Left renal pelvis (tissue), 4 donors: Measurements from ENCODE around the gene TMEM209. TPM values are rescaled to one million over a fixed set of nuclear protein-coding genes. Genes with fewer than 3 reads are reported as not detected.
A peak's percentile ranks its signal among the peaks of the same experiment; 100 is the strongest.
"Not testable (repeated sequence)": the region's sequence is repeated elsewhere in the genome, so short reads cannot be mapped to it uniquely, and the experiment has no call there.

Experiments
- DNase-seq, 4 donors: peaks; one replicate each; pipeline ENCODE4 v3.0.0-alpha.2; 2013; ENCODE audit warnings: low read depth in 4 of 4, low spot score in 3 of 4
- polyA plus RNA-seq, 4 donors: library from polyadenylated mRNA; unstranded; fragments of 120-200 nt; gene quantifications; one replicate each; pipeline ENCODE4 v1.2.1, GENCODE V29; 2013; ENCODE audit not compliant: insufficient read length in 4 of 4

Gene TMEM209
- polyA plus RNA-seq, 4 donors, result 17.1 to 31.0 (median 28.8) TPM

DNA sequence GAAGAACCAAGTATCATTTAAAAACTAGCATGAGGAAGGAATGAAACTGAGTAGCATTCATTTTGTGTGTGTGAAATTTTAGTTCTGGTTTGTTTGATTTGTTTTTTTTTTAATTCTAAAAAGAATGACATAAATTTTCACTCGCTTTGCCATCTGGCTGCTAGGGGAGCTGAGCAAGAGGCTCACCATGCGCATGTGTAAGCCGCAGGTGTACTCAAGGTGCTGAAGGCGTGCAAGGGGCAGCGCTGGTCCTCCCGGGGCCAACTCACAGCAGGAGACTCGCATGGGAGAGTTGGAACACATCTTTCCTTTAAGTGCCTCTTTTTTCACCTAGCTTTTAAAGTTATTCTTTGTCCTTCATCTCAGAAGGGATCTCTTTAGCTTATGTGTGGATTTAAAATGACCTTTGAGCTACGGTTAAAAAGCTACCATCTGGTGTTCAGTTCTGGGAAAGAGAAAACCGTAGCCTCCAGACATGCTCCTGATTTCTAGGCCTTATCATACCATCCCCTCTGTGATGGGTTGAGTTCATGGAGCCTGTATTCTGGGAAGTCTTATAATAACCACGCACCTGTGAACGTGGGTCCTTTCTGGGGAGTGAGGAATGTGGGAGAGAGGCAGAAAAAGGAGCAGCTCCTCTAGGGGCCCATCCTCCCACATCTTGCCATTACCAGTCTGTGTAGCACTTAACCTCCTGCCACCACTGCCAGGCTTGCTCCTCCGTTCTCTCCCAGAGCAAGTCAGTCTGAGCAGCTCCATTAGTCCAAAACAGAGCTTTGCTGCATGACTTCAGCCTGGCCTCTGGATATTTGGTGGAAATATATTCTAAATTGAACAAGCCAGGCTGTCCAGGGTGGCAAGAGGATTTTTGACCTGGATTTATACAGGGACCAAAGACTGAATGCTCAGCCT, 73.0 kb downstream of the TMEM209 start:
- no peak for DNase-seq

DNA sequence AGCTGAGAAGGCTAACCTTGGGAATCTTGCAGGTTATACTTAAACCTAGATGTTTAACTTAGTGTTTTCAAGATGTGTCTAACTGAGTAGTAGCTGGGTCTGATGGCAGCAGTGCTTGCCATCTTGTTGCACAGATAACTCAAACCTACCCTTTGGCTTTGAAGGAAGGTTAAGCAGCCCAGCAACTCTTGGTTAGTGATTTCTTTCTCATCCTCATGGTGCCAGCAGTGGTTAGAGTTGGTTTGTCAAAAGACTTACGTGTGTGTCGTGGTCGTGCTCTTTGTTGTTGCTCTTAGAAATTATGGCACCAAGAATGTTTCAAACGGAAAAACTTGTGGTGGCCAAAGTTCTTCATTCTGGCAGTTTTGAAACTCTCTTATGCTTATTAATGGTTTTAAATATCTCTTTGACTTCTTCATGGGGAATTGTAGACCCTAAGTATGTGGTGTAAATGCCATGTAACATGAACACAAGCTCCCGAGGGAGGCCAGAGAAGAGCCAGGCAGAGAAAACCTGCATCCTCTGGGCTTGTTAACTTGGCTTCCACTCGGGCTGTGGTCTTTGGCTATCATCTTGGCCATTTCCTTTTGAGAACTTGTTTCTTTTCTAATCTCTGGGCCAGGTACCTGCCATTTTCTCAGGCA, 73.9 kb downstream of the TMEM209 start:
- no peak for DNase-seq

DNA sequence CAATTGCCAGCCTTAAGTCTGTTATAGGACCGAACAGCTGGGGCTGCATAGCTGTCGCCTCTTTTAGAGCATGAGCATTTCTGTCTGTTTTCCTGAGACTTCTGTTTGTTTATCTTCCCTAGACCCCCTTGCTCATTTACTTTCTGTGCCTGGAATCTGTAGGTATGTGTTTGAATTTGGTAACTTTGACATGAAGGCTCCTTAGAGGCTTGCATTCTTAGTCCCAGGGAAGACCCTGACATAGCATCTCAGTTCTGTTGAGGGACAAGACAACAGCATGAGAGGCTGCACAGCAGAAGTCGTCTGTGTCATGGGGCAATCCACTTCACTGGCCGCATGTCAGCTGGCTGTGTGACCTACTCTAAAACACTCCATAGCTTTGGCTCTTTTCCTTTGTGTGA, 76.2 kb downstream of the TMEM209 start:
- no peak for DNase-seq

DNA sequence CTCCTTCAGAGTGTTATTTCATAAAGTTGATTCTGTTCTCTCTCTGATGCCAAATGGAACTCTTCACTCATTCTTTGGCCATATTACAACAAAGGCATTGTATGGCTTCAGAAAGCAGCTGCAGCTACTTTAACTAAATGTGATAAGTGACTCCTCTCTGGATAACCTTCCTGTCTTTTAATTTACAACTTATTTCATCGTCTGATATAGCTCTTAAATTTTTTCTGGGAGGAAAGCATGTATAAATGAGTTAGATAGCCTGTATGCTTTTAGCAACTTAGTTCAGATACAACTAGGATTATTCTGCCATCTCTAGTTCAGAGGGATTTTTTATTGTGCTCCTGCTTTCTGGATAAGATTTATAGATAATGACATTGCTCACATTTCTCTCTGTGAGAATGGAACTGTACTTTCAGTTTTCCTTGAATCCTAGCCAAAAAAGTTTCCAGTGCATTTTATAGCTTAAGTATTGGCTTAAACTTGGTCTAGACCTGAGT, 77.3 kb downstream of the TMEM209 start:
- DNase-seq, result peak in 1 of 4 donors; percentile 44

DNA sequence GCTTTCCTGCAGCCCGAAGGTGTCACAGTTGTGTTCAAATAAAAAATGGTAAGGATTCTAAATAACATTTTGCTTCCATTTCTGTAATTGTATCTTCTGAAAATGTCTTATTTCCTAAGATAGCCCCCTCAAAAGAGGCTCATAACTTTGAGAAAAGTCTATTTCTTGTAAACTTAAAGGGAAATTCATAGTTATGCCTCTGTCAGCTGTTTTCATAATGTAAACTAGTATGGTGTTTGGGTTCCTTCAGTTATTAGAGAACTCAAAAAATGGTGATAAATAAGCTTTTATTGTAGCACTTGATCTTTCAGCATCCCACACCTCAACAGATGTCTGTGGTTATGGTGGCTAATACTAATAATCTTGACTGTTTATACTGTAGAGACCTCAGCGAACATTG, 77.8 kb downstream of the TMEM209 start:
- no peak for DNase-seq

DNA sequence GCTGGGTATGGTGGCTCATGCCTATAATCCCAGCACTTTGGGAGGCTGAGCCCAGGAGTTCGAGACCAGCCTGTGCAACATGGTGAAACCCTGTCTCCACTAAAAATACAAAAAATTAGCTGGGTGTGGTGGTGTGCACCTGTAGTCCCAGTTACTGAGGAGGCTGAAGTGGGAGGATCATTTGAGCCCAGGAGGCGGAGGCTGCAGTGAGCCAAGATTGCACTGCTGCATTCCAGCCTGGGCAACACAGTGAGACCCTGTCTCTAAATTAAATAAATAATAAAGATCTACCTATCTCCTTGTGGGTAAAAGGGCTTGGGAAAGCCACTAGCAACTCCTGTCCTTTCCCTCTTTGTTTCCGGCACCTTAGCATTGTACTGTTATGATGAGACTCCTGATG, 78.4 kb downstream of the TMEM209 start:
- DNase-seq, result not testable (repeated sequence)

DNA sequence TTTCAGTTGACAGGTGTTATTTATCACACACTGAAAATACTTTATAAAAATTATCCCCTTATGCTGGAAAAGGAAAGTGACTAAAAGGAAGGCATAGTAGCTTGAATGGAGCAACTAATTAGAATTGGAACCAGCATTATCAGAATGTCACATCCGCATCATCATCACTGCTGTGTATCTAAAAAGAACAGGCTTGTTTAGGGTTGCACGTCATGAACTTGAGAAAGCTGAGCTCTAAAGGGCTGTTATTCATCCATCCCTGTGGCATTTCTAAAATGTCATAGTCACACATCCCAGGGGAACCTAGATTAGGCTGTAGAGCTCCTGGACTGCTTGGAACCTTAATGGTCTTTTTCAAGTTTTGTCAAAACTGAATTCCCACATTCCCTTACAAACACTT, 80.5 kb downstream of the TMEM209 start:
- no peak for DNase-seq

DNA sequence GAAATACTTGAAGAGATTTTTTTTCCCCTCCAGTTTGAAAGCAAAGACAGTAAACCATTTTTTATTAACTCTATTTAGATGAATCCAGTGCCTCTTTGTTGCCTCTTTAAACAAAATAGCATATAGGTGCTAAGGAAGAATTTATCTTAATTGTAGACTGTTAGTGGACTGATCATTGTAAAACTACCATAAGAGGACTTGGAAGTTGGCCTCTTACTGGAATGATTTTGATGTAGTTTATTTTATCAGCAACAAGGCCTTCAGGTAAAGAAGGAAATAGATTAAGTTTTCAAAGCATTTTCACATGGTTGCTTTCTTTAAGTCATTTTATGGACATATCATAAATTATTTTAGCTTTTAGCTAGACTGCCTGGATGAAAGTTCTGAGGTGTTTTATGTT, 81.7 kb downstream of the TMEM209 start:
- no peak for DNase-seq

DNA sequence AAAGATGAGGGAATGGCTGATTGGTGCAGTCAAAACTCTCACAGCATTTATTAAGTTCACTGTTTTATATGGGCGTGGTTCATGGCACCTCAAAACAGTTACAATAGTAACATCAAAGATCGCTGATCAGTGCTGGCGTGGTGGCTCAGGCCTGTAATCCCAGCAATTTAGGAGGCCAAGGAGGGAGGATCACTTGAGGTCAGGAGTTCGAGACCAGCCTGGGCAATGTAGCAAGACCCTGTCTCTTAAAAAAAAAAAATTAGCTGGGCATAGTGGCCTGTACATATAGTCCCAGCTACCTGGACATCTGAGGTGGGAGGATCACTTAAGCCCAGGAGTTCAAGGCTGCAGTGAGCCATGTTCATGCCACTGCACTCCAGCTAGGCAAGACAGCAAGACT, 86.4 kb downstream of the TMEM209 start:
- DNase-seq, result no peak

DNA sequence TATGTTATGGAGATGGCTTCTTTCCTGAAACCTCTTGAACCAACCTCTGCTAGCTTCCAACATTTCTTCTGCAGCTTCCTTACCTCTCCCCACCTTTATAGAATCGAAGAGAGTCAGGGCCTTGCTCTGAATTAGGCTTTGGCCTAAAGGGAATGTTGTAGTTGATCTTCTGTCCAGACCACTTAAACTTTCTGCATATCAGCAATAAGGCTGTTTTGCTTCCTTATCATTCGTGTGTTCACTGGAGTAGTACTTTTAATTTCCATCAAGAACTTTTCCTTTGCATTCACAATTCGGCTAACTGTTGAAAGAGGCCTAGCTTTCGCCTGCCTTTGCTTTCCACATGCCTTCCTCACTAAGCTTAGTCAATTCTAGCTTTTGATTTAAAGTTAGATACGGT, 86.9 kb downstream of the TMEM209 start:
- no peak for DNase-seq

DNA sequence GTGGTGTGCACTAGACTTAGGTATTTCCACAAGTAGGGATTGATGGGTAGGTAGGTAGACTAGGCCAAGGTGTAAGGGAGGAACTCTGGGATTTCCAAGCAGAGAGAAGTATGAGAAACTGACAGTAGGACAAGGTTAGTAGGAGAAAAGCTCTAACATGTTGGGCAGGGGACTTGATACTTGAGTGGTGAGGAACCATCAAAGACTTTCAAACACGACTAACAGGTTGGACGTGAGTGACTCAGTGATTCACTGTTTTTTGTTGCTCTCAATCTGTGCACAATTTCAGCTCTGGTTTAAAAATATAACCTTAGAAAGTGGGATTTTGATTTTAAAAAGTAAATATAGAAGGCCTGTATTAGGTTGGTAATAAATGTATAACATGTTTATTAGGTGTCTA, 90.4 kb downstream of the TMEM209 start:
- DNase-seq, result no peak

Other genes starting within 250 kb of the TMEM209 start
- 10 to 100 TPM; 20.8 to 31.5 (median 29.9) TPM for gene ZC3HC1, start 154.0 kb downstream of the TMEM209 start, polyA plus RNA-seq
- 10 to 100 TPM; 49.4 to 56.4 (median 53.5) TPM for gene KLHDC10, start 134.9 kb downstream of the TMEM209 start, polyA plus RNA-seq
- not detected for gene SSMEM1, start 2.5 kb upstream of the TMEM209 start, polyA plus RNA-seq
- under 1 TPM; 0.34 to 0.90 (median 0.49) TPM for gene CPA2, start 61.5 kb upstream of the TMEM209 start, polyA plus RNA-seq
- gene CPA4, start 87.8 kb upstream of the TMEM209 start, polyA plus RNA-seq, result 1 to 10 TPM in 1 of 4 donors, under 1 TPM in 3; 0.32 to 1.5 (median 0.36) TPM
- under 1 TPM in 2 of 4 donors, not detected in 2; 0.09 to 0.41 TPM for gene CPA5, start 139.4 kb upstream of the TMEM209 start, polyA plus RNA-seq
- 1 to 10 TPM; 1.6 to 3.1 (median 2.1) TPM for gene CPA1, start 175.1 kb upstream of the TMEM209 start, polyA plus RNA-seq
- gene CEP41, start 235.6 kb upstream of the TMEM209 start, polyA plus RNA-seq, result 10 to 100 TPM; 22.6 to 34.8 (median 28.3) TPM